Cardiac fibroblast (primary cell): ENCODE results near the gene ICAM4.

Source experiments
- DNase-seq, 2 donors: peaks; one replicate each; pipeline versions ENCODE4 v3.0.0 to v3.0.0-alpha.2; 2010; ENCODE audit warnings: low read depth in 2 of 2
- H3K4me3 ChIP-seq, 2 donors: replicated peaks in 1 of 2; 1 replicate in 1 of 2; 2 replicates in 1 of 2; pipeline ENCODE4 v1.5.1; 2011; ENCODE audit warnings: low read depth in 2 of 2, low read length in 2 of 2, mild to moderate bottlenecking in 2 of 2, moderate library complexity in 1 of 2
- TF ChIP-seq, protein P1 (sequence below): IDR thresholded peaks from one replicate; pipeline ENCODE4 v1.5.1; 2011; ENCODE audit warnings: low read depth, mild to moderate bottlenecking, low read length, inconsistent platforms

The ICAM4 gene

DNA sequence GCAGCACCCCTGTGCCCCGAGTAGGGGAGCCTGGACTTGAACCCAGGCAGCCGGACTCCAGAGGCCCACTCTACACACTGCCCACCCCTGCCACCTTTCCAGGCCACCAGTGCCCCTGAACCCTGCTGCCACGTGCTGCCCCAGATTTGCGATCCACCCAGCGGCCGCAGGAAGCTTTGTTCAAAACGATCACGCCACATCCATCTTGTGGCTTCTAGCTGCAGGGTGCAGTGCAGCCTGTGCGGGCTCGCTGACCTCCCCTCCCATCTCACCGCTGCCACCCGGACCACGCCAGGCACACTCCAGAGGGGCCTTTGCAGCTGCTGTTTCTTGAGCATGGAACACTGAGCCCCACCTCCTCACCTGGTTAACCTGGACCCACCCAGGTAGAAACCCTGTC is 42.8 kb downstream of the ICAM4 start:
- DNase-seq = no peak

DNA sequence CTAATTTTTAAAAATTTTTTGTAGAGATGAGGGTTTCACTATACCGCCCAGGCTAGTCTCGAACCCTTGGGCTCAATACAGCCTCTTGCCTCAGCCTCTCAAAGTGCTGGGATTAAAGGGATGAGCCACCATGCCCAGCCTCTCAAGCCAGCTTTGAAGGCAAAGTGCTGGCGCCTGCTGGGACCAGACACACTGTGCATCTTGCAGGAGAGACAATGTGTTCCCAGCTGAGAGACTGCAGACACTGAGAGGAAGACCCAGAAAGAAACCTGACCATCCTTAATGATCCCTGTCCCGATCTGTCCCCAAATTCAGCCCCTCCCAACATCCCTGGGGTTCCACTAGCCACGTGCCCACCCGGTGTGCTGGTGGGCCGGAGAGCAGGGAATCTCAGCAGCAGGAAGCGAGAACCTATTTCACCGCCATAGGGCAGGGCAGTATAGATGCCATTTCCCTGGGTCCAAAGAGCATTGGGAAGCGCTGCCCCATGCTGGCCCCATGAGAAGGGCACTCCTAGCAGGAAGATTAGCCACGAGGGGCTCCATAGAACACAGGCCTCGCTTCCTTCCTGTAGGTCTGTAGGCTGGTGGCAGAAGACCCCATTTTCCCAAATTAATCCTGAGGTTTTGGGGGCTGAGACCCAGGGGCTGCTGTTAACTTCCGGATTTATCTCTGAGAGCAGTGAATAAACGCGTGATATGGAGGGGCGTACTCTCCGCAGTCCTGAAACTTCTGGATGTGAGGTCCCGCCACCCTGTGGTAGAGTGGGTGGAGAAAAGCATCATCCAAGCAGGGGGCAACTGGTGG is 45.6 kb downstream of the ICAM4 start:
- peak overlapping the region; percentile 94 to 95 for H3K4me3 ChIP-seq
- DNase-seq = no peak
- TF ChIP-seq, protein P1, sequence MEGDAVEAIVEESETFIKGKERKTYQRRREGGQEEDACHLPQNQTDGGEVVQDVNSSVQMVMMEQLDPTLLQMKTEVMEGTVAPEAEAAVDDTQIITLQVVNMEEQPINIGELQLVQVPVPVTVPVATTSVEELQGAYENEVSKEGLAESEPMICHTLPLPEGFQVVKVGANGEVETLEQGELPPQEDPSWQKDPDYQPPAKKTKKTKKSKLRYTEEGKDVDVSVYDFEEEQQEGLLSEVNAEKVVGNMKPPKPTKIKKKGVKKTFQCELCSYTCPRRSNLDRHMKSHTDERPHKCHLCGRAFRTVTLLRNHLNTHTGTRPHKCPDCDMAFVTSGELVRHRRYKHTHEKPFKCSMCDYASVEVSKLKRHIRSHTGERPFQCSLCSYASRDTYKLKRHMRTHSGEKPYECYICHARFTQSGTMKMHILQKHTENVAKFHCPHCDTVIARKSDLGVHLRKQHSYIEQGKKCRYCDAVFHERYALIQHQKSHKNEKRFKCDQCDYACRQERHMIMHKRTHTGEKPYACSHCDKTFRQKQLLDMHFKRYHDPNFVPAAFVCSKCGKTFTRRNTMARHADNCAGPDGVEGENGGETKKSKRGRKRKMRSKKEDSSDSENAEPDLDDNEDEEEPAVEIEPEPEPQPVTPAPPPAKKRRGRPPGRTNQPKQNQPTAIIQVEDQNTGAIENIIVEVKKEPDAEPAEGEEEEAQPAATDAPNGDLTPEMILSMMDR = no peak

More for the DNA sequence above, 42.8 kb downstream of the ICAM4 start:
- no peak overlapping the region for H3K4me3 ChIP-seq
- TF ChIP-seq, protein P1 = no peak

DNA sequence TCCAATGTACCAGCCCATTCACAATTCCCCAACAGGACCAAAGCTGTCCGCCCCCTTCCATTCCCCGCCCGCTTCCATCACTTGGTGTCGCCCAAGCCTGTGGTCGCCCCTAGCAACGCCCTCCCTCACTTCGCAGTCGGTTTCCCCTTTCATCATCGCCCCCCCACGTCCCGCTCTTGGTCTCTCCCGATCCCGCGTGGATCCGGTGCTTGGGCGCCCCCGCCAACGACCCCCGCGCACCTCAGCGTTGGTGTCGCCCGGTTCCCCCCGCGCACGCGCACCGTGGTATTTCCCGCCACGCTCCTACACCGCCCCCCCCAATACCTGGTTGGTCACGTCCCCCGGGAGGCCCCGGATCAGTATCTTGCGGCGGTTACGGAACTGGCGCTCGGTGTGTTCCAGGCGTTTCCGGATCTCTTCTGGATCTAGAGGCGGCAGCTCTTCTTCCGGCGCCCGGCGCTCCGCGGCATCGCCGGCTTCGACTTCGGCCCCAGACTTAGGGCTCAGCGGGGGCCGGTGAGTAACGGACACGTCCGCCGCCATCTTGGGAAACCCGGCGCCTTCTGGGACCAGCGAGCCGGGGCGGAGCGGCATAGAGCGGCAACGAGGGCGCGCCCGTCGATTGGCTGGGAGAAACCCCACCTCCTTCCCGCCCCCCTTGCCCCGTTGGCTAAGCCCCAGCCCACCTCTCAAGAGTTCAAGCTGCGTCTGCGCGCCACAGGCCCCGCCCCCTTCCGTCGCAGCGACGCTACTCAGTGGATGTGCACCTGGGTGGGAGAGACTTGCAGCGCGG is 46.4 kb downstream of the ICAM4 start, which contains the start of gene RAVER1:
TSS of gene RAVER1 (minus strand) at position 565 of the 793 bp plus-strand sequence. CDS start at position 543, 22 bp downstream.
- TF ChIP-seq, protein P1 = no peak
- H3K4me3 ChIP-seq = peak within 1 kb of the TSS; percentile 94 to 95

DNA sequence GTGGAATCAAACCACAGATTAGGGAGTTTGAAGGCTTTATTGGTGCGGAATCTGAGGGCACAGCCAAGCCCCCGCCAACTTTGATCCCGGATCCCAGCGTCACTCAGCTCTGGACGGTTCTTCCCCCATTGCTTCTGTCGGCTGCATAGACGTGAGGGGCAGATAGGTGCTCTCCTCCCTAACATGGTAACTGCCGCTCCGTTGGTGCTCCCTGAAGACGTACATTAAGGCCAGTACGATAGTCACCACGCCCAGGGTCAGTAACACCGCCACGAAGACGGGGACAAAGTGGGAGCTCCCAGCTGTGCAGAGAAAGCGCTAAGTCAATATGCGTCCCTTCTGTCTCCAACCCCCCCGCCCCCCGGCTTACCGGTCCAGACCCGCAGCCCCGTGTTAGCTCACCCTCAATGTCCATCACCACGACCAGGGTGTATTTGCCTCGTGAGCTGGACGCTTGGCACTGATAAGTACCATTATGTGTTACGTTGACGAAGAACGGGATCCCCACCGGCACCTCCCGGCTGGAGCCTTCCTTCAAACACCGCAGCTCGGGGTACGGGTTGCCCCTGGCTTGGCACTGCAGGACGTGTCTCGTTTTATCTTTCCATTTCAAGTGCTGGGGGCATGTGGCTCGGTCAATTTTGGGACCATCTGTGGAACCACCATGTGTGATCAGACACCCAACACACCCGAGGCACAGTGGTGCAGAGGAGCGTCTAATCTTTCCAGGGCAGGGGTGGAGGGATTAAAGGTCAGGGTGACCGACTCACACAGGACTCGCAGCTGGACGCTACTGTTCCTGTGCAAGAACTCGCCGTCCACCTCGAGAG is 47.2 kb downstream of the ICAM4 start:
- DNase-seq = no peak
- TF ChIP-seq, protein P1 = no peak
- peak overlapping the region; percentile 94 to 95 for H3K4me3 ChIP-seq

More for the DNA sequence above, 46.4 kb downstream of the ICAM4 start, which contains the start of gene RAVER1:
- peak; percentile 98 for DNase-seq

DNA sequence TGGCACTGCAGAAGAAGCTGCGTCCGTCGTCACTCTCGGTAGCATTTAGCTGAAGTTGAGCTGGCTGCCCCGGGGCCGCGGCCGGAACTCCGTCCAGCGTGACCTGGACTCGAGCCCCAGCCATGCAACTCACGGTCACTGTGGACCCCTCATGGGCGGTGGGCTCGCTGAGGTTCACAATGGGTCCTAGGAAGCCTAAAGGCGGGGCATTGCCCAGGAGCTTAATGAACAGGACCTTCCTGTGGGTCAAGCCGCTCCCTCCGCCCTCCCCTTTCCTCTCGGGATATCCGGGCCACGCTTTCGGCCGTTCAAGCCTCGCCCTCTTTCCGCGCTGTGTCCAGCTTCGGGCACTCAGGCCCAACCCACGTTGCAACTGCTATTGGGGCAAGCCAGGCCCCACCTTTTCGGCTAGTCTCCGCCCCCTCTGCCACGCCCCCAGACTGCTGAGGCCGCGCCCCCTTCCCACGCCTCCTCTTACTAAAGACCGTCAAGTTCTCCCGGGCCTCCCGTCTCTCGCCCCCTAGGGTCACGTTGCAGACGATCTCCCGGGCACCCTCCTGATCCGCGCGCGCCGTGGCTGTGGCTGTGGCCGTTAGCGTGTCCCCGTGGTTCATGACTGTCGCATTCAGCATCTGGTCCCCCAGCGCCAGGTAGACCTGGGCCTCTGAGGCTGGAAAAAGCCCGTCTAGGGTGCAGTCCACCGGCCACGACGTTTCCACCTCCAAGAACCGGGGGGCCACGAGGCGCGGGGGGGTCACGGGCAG is 48.0 kb downstream of the ICAM4 start:
- H3K4me3 ChIP-seq = peak overlapping the region; percentile 94 to 95
- DNase-seq = peak; percentile 98
- TF ChIP-seq, protein P1 = no peak
